ENCODE measurements around the gene BCAS3. TPM values are rescaled to one million over a fixed set of nuclear protein-coding genes. Genes with fewer than 3 reads are reported as not detected.

Gene BCAS3
- total RNA-seq, 1 experiment from 2014 or later = 31.0 TPM

GRCh38 chr17:61316633-61317032, 639.0 kb downstream of the BCAS3 start:
- no peak for DNase-seq (ENCODE audit: low spot score)

- no peak for DNase-seq (ENCODE audit: low spot score)
Observed at GRCh38 chr17:61317779-61318178, 640.1 kb downstream of the BCAS3 start.

- DNase-seq (ENCODE audit: low spot score) = no peak
Observed at GRCh38 chr17:61318684-61319098, 641.0 kb downstream of the BCAS3 start.

- DNase-seq (ENCODE audit: low spot score) = no peak
Observed at GRCh38 chr17:61321344-61321743, 643.7 kb downstream of the BCAS3 start.

- no peak for DNase-seq (ENCODE audit: low spot score)
Observed at GRCh38 chr17:61322325-61323002, 644.8 kb downstream of the BCAS3 start.

GRCh38 chr17:61323003-61323908, 645.6 kb downstream of the BCAS3 start:
- no peak for DNase-seq (ENCODE audit: low spot score)

GRCh38 chr17:61323909-61324868, 646.5 kb downstream of the BCAS3 start:
- DNase-seq (ENCODE audit: low spot score) = peak; percentile 69

GRCh38 chr17:61324950-61325349, 647.3 kb downstream of the BCAS3 start:
- DNase-seq (ENCODE audit: low spot score) = no peak

- peak; percentile 67 for DNase-seq (ENCODE audit: low spot score)
Observed at GRCh38 chr17:61325382-61326073, 647.9 kb downstream of the BCAS3 start.

GRCh38 chr17:61326330-61326729, 648.7 kb downstream of the BCAS3 start:
- DNase-seq (ENCODE audit: low spot score) = no peak

- no peak for DNase-seq (ENCODE audit: low spot score)
Observed at GRCh38 chr17:61328351-61328750, 650.7 kb downstream of the BCAS3 start.

- DNase-seq (ENCODE audit: low spot score) = no peak
Observed at GRCh38 chr17:61330174-61331150, 652.8 kb downstream of the BCAS3 start.

GRCh38 chr17:61331178-61331577, 653.5 kb downstream of the BCAS3 start:
- no peak for DNase-seq (ENCODE audit: low spot score)

- no peak for DNase-seq (ENCODE audit: low spot score)
Observed at GRCh38 chr17:61331886-61332285, 654.2 kb downstream of the BCAS3 start.

- DNase-seq (ENCODE audit: low spot score) = no peak
Observed at GRCh38 chr17:61333136-61333535, 655.5 kb downstream of the BCAS3 start.

GRCh38 chr17:61334673-61335072, 657.0 kb downstream of the BCAS3 start:
- DNase-seq (ENCODE audit: low spot score) = no peak

GRCh38 chr17:61335105-61335844, 657.6 kb downstream of the BCAS3 start:
- no peak for DNase-seq (ENCODE audit: low spot score)

- no peak for DNase-seq (ENCODE audit: low spot score)
Observed at GRCh38 chr17:61335845-61336655, 658.4 kb downstream of the BCAS3 start.

Measured in A172 (cell line).